GM12878 (cell line): ENCODE data around the gene LAMC3. TPM values are rescaled to one million over a fixed set of nuclear protein-coding genes. Genes with fewer than 3 reads are reported as not detected.

ENCODE experiments used
- ATAC-seq: fragments of 200-7000 bp; cut with Tn5 transposase; 3 replicates; pipeline ENCODE4 v1.9.1; 2020; ENCODE audit warnings: mild to moderate bottlenecking, moderate library complexity
- BruUV-seq: library from RNA; stranded (reverse); fragments of 400-500 nt; replicated peaks from 2 replicates; lab custom pipeline; 2021; lab: Mats Ljungman, UMichigan
- CTCF ChIA-PET: fragments of 300-600 bp; sonication (Branson Sonifier 250); formaldehyde crosslinking; extraction: SDS; loops from one replicate; lab custom pipeline; 2021; ENCODE audit warnings: inconsistent platforms; lab: Yijun Ruan, JAX
- POLR2A ChIA-PET: fragments of 350-600 bp; formaldehyde crosslinking; extraction: SDS; loops from one replicate; lab custom pipeline; 2021; ENCODE audit warnings: inconsistent platforms; lab: Charles Lee
- RAD21 ChIA-PET: fragments of 300-600 bp; sonication (Branson Sonifier 250); formaldehyde crosslinking; loops from one replicate; lab custom pipeline; 2023; ENCODE audit warnings: antibody characterized with exemption; ENCODE audit not compliant: unreplicated experiment; lab: Charles Lee
- SMC1A ChIA-PET: fragments of 300-600 bp; sonication (Branson Sonifier 250); formaldehyde crosslinking; loops from one replicate; lab custom pipeline; 2023; ENCODE audit not compliant: unreplicated experiment, uncharacterized antibody; lab: Charles Lee
- DNase-seq: peaks from one replicate; pipeline ENCODE4 v3.0.0-alpha.2; 2011; ENCODE audit warnings: low read depth, low spot score
- FAIRE-seq: peaks from 3 replicates; lab custom pipeline; 2011; peaks lifted over from hg19 to GRCh38; lab: Jason Lieb, UNC
- H2AFZ ChIP-seq: 2 replicates; pipeline ENCODE4 v1.6.0; 2011; ENCODE audit warnings: low read depth, low read length, control low read depth; ENCODE audit not compliant: control insufficient read depth
- H3K27ac ChIP-seq: 2 replicates; pipeline ENCODE4 v1.5.1; 2011; ENCODE audit warnings: control low read depth; ENCODE audit not compliant: control insufficient read depth, insufficient read depth
- H3K27me3 ChIP-seq, 2 experiments: replicated peaks in 1 of 2; 2 replicates each; pipeline versions ENCODE4 v1.6.0 to v1.6.1; 2011; ENCODE audit warnings: low read length in 1 of 2; ENCODE audit not compliant: control insufficient read depth in 2 of 2, insufficient read depth in 2 of 2
- H3K36me3 ChIP-seq, 2 experiments: 2 replicates each; pipeline ENCODE4 v1.5.1; 2011; ENCODE audit warnings: low read length in 1 of 2; ENCODE audit not compliant: control insufficient read depth in 2 of 2, insufficient read depth in 2 of 2
- H3K4me1 ChIP-seq: 2 replicates; pipeline ENCODE4 v1.6.1; 2011; ENCODE audit warnings: mild to moderate bottlenecking, low read length, moderate library complexity, mixed read lengths; ENCODE audit not compliant: control insufficient read depth, insufficient read depth
- H3K4me2 ChIP-seq: 2 replicates; pipeline ENCODE4 v1.6.0; 2011; ENCODE audit warnings: control low read depth; ENCODE audit not compliant: control insufficient read depth, insufficient read depth
- H3K4me3 ChIP-seq: fragments of 200-600 bp; sonication (generic); 2 replicates; pipeline ENCODE4 v1.5.1; 2016
- H3K79me2 ChIP-seq: 2 replicates; pipeline ENCODE4 v1.6.0; 2011; ENCODE audit warnings: low read length; ENCODE audit not compliant: control insufficient read depth, insufficient read depth
- H3K9ac ChIP-seq: 2 replicates; pipeline ENCODE4 v1.8.0; 2011; ENCODE audit warnings: low read length, control low read depth, mixed read lengths; ENCODE audit not compliant: control insufficient read depth, insufficient read depth
- H3K9me3 ChIP-seq: replicated peaks from 3 replicates; pipeline ENCODE4 v1.5.1; 2011; ENCODE audit warnings: mild to moderate bottlenecking, low read length; ENCODE audit not compliant: control insufficient read depth, insufficient read depth
- H4K20me1 ChIP-seq: 2 replicates; pipeline ENCODE4 v1.6.0; 2011; ENCODE audit not compliant: control insufficient read depth, insufficient read depth
- ATF3 ChIP-seq: IDR thresholded peaks from 2 replicates; pipeline ENCODE4 v1.6.1; 2011; ENCODE audit warnings: low read depth, mild to moderate bottlenecking, low read length, moderate library complexity, borderline replicate concordance; ENCODE audit errors: extremely low read depth
- BMI1 ChIP-seq: fragments of 450-650 bp; IDR thresholded peaks from 2 replicates; pipeline ENCODE4 v1.6.1; 2016; ENCODE audit warnings: mild to moderate bottlenecking, moderate library complexity, borderline replicate concordance
- CEBPB ChIP-seq, 2 experiments: fragments of 150-350 bp in 1 of 2; IDR thresholded peaks; 2 replicates each; pipeline ENCODE4 v1.6.1; 2012 to 2014; ENCODE audit warnings: low read depth in 2 of 2, low read length in 2 of 2, borderline replicate concordance in 1 of 2, inconsistent platforms in 1 of 2
- FOXK2 ChIP-seq: fragments of 450-650 bp; IDR thresholded peaks from 2 replicates; pipeline ENCODE4 v1.6.1; 2017; ENCODE audit warnings: mild to moderate bottlenecking, moderate library complexity
- IKZF2 ChIP-seq, 2 experiments: fragments of 450-650 bp; IDR thresholded peaks; 2 replicates each; pipeline ENCODE4 v1.6.1; 2017; ENCODE audit warnings: mild to moderate bottlenecking in 2 of 2, moderate library complexity in 2 of 2
- KDM1A ChIP-seq: fragments of 200-600 bp; sonication (generic); IDR thresholded peaks from 2 replicates; pipeline ENCODE4 v1.6.1; 2016; ENCODE audit warnings: borderline replicate concordance
- NFXL1 ChIP-seq: fragments of 450-650 bp; IDR thresholded peaks from 2 replicates; pipeline ENCODE4 v1.6.1; 2017; ENCODE audit warnings: antibody characterized with exemption, mild to moderate bottlenecking, borderline replicate concordance
- NR2C1 ChIP-seq: fragments of 450-650 bp; IDR thresholded peaks from 2 replicates; pipeline ENCODE4 v1.6.1; 2017; ENCODE audit warnings: antibody characterized with exemption, mild to moderate bottlenecking, moderate library complexity
- POLR2A ChIP-seq: IDR thresholded peaks from 2 replicates; pipeline ENCODE4 v1.6.1; 2011; ENCODE audit warnings: low read depth, mild to moderate bottlenecking, low read length
- RAD21 ChIP-seq: IDR thresholded peaks from 2 replicates; pipeline ENCODE4 v1.6.1; 2011; ENCODE audit warnings: mild to moderate bottlenecking, low read depth, low read length, moderate library complexity; ENCODE audit not compliant: insufficient read depth
- WRNIP1 ChIP-seq: IDR thresholded peaks from 2 replicates; pipeline ENCODE4 v1.6.1; 2011; ENCODE audit warnings: low read depth, low read length, improper control_type of control experiment, borderline replicate concordance
- ZBTB33 ChIP-seq: fragments of 450-650 bp; IDR thresholded peaks from 2 replicates; pipeline ENCODE4 v1.6.1; 2017; ENCODE audit warnings: mild to moderate bottlenecking
- WGBS: methylation state at CpG from one replicate; pipeline ENCODE4 v1.1.6; 2016; ENCODE audit warnings: low lambda C conversion rate; ENCODE audit not compliant: insufficient replicate concordance, insufficient coverage; ENCODE audit errors: missing lambda C conversion rate; 5-methylcytosine and 5-hydroxymethylcytosine counted together
- in situ Hi-C: fragments of 300-500 bp; cut with MboI; formaldehyde crosslinking; loops from 9 replicates; pipeline ENCODE4 v1.14.3; 2018; ENCODE audit warnings: mixed read lengths
- intact Hi-C: fragments of 100-400 bp; cut with micrococcal nuclease; formaldehyde crosslinking; loops from one replicate; pipeline ENCODE4 v1.14.2; 2022; ENCODE audit not compliant: unreplicated experiment
- polyA plus RNA-seq, 11 experiments: library from polyadenylated mRNA; depleted of rRNA in 4 of 11; unstranded in 6 of 11; stranded (reverse) in 5 of 11; fragments of >200 nt; fragmentation: Nextera tagmentation in 4 of 11; fragmentation: Illumina TruSeq in 1 of 11; extraction: Ambion mirVana in 4 of 11; extraction: Trizol in 1 of 11; gene quantifications; 1 replicate in 1 of 11; 2 replicates in 10 of 11; pipeline versions ENCODE4 v1.2.1 to v1.2.3, GENCODE V29; 2011 to 2016; ENCODE audit warnings: inconsistent platforms in 2 of 11, missing spikeins in 2 of 11, low read depth in 1 of 11
- total RNA-seq, 4 experiments: library from RNA; depleted of rRNA in 3 of 4; stranded (reverse); fragments of >200 nt in 3 of 4; fragmentation: Illumina TruSeq in 1 of 4; extraction: Trizol in 1 of 4; gene quantifications; 2 replicates each; pipeline versions ENCODE4 v1.2.1 to v1.2.3, GENCODE V29; 2013 to 2021
- TF ChIP-seq, protein P1 (sequence below): fragments of 450-650 bp; IDR thresholded peaks from 2 replicates; pipeline ENCODE4 v1.6.1; 2017; ENCODE audit warnings: mild to moderate bottlenecking, moderate library complexity

Gene LAMC3
- total and polyA plus RNA-seq, 10 of the 15 experiments (the other 5 are each of a cell fraction or from before 2014, with no cell fraction given): under 0.01 to 0.08 TPM; not detected in 8

DNA sequence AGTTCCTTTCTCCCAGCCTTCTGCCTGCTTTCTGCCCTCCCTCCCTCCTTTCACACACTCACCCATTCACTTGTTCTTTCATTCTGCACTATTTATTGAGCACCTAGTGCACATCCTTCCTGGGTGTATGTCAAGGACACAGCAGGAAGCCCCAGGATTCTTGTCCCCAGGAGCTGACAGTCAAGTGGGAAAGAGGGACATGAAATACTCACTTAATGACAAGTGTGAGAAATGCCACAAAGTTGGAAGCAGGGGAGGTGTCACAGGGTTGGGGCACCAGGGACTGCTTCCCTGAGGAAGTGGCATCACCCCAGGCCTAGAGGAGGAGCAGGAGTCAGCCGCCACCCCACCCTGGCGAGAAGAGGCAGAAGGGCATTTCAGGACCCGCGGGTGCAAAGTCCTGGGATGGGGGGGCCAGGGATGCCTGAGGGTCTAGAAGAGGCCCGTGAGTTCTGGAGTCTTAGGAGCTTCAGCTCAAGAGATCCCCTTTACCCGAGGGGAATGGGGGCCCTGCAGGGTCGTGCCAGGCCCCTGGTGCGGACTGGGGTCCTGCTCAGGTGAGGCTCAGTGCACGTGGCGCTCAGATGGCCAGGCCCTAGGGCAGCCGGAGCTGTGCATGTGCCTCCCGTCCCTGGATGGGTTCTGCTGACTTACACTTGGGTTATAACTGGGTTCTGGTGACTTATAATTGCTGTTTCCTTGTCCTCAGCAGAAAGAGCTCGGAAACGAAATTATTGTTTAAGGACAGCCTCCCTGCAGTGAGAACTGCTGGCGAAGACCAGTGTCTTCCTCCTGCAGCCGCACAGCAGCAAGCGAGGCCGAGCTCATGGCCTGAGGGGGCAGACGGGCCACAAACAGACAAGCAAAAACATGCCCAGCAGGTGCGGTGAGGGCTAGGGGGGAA, 16.9 kb upstream of the LAMC3 start (continued):
- TF ChIP-seq ZBTB33 (no peak), ATF3 (no peak), RAD21 (no peak), POLR2A (no peak), KDM1A (no peak), IKZF2 (IDR thresholded peaks at IDR 0.05) (no peak), WRNIP1 (no peak), FOXK2 (no peak)

- Histone ChIP-seq H3K4me1 (no peaks in the 10 kb centered on the region), H2AFZ (no peak overlapping the region), H3K79me2 (no peaks in the 10 kb centered on the region), H3K9me3 (no peaks in the 10 kb centered on the region), H3K9ac (no peak overlapping the region), H3K27ac (no peak overlapping the region), H3K36me3 (no peaks in the 10 kb centered on the region), H3K4me3 (no peak overlapping the region), H3K27me3 (no peaks in the 10 kb centered on the region), H3K4me2 (no peak overlapping the region), H4K20me1 (no peaks in the 10 kb centered on the region)
- in situ Hi-C loops: no loop called here
- ATAC-seq (no peak; the same call in 2 of the 3 replicates), DNase-seq (no peak), FAIRE-seq (no peak)
- no TSS peak for BruUV-seq
- intact Hi-C loops: no loop called here
- ChIA-PET CTCF (interaction anchor here (0.8 kb wide), 1 partner anchor 124 kb away, joined by 3 read pairs; no protein-coding TSS in a partner anchor), POLR2A (no interaction called here), SMC1A (interaction anchor here (1.2 kb wide), 1 partner anchor 66 kb away, joined by 3 read pairs; no protein-coding TSS in a partner anchor), RAD21 (no interaction called here)
- 38% methylated on average over 10 of the region's 10 CpGs for WGBS
- no peak for TF ChIP-seq FOXK2
- TF ChIP-seq CEBPB (IDR thresholded peaks at IDR 0.05; ENCODE audit: borderline replicate concordance in 1 of 2, low read depth in 2 of 2, low read length in 2 of 2): no peak
- TF ChIP-seq BMI1: no peak
- TF ChIP-seq, protein P1, sequence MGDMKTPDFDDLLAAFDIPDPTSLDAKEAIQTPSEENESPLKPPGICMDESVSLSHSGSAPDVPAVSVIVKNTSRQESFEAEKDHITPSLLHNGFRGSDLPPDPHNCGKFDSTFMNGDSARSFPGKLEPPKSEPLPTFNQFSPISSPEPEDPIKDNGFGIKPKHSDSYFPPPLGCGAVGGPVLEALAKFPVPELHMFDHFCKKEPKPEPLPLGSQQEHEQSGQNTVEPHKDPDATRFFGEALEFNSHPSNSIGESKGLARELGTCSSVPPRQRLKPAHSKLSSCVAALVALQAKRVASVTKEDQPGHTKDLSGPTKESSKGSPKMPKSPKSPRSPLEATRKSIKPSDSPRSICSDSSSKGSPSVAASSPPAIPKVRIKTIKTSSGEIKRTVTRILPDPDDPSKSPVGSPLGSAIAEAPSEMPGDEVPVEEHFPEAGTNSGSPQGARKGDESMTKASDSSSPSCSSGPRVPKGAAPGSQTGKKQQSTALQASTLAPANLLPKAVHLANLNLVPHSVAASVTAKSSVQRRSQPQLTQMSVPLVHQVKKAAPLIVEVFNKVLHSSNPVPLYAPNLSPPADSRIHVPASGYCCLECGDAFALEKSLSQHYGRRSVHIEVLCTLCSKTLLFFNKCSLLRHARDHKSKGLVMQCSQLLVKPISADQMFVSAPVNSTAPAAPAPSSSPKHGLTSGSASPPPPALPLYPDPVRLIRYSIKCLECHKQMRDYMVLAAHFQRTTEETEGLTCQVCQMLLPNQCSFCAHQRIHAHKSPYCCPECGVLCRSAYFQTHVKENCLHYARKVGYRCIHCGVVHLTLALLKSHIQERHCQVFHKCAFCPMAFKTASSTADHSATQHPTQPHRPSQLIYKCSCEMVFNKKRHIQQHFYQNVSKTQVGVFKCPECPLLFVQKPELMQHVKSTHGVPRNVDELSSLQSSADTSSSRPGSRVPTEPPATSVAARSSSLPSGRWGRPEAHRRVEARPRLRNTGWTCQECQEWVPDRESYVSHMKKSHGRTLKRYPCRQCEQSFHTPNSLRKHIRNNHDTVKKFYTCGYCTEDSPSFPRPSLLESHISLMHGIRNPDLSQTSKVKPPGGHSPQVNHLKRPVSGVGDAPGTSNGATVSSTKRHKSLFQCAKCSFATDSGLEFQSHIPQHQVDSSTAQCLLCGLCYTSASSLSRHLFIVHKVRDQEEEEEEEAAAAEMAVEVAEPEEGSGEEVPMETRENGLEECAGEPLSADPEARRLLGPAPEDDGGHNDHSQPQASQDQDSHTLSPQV: no peak
- TF ChIP-seq NR2C1: no peak
- TF ChIP-seq ZBTB33: no peak
- TF ChIP-seq NFXL1: no peak
These were observed 16.3 kb upstream of the LAMC3 start for GRCh38 chr9:130992682-130993032.
